ENCODE results near the gene AKAP17A.
"Not testable (repeated sequence)": the region's sequence is repeated elsewhere in the genome, so short reads cannot be mapped to it uniquely, and the experiment has no call there.

The AKAP17A gene, protein sequence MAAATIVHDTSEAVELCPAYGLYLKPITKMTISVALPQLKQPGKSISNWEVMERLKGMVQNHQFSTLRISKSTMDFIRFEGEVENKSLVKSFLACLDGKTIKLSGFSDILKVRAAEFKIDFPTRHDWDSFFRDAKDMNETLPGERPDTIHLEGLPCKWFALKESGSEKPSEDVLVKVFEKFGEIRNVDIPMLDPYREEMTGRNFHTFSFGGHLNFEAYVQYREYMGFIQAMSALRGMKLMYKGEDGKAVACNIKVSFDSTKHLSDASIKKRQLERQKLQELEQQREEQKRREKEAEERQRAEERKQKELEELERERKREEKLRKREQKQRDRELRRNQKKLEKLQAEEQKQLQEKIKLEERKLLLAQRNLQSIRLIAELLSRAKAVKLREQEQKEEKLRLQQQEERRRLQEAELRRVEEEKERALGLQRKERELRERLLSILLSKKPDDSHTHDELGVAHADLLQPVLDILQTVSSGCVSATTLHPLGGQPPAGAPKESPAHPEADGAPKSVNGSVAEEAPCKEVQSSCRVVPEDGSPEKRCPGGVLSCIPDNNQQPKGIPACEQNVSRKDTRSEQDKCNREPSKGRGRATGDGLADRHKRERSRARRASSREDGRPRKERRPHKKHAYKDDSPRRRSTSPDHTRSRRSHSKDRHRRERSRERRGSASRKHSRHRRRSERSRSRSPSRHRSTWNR

DNA sequence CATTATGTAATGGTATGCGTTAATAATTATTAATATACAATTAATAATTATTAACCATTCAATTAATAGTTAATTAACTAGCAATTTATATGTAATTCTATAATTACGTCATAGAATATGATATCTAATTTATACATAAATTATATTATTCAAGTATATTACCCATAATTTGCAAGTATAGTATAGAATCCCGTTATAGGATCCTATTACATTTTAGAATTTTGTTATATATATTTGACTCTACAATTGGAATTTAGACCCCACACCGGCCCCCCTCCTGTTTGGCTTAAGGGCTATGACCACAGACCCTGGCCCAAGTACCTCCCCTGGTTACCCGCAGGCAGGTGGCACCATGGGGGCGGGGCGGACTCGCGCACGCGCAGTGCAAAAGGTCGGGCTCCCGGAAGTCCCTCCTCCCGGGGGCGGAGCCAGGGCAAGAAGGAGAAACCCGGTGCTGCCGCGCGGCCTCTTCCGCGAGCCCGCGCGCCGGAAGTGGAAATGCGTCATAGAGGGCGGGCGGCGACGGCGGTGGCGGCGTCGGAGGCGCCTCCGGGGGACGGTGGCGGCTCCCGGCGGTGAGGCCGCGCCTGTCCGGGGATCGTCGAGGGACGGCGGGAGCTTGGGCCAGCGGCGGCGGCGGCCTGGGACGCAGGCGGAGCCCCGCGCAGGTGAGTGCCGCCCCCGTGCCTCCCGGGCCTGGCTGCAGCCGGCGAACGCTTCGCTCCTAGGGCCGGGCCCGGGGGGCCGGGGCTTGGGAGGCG lies at the start of gene AKAP17A:
AKAP17A (plus strand) TSS at position 503 of the 761 bp plus-strand sequence. CDS start 1,859 bp downstream, outside the sequence.
- DNase-seq: peak; percentile 92

DNA sequence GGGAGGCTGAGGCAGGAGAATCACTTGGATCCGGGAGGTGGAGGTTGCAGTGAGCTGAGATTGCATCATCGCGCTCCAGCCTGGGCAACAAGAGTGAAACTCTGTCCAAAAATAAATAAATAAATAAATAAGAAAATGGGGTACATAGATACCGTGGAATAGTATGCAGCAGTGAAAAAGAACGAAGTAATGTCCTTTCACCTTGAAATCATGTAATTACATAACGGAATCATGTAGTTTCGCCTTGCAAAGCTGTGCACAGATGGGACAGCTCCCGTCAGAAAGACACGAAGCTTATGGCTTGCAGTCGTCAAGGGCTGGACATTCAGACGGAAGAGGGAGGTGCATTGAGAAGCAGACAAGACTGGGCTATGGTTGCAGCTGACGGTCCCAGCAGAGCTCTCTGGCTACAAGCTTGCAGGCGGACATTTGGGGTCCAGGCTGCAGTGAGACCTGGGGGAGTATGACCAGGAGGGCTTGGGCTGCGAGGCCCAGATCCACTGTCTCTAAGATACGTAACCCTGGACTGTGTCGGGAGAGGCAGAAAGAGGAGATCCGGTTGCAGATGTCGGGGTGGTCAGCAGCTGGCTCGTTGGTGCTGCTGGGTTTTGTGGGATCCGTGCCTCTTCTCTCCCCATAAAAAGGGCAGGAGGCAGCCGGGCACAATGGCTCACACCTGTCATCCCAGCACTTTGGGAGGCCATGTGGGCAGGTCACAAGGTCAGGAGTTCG lies 48.2 kb upstream of the AKAP17A start:
- DNase-seq: no peak

DNA sequence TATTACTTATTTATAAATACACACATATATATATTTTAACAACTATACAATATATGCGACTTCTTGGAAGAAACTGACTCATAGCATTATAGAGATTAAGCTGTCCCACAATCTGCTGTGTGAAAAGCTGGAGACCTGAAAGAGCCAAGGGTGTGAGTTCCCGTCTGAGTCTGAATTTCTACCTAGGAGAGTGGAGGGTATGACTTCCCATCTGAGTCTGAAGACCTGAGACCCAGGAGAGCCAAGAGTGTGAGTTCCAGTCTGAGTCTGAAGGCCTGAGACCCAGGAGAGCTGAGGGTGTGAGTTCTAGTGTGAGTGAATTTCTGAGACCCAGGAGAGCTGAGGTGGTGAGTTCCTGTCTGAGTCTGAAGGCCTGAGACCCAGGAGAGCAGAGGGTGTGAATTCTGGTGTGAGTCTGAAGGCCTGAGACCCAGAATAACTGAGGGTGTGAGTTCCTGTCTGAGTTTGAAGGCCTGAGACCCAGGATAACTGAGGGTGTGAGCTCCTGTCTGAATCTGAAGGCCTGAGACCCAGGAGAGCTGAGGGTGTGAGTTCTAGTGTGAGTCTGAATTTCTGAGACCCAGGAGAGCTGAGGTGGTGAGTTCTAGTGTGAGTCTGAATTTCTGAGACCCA lies 45.5 kb upstream of the AKAP17A start:
- no peak for DNase-seq

DNA sequence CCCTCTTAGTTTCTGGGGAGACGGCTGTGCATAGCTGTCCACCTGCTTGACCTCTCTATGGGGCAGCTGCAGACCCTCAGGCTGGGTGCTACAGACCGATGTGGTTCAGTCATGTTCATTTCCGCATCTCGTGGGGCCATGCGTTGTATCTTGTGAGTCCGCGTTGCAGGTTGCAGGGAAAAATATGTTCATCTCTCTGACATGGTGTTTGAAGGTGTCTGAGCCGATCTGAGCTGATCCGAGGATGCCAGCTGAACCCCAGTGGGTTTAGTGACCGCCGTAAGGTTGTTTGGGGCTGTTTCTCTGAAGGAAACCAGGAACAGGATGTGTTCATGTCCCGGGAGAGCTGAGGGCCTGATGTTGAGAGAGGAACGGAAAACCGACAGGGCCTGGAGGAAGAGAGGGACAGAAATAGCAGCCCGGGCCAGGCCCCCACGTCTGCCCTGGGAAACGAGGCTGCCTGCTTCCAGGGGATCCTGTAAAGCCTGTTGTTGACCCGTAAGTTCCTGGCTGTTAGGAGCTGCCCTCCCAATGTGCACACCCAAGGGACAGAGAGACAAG lies 44.6 kb upstream of the AKAP17A start:
- DNase-seq: no peak

DNA sequence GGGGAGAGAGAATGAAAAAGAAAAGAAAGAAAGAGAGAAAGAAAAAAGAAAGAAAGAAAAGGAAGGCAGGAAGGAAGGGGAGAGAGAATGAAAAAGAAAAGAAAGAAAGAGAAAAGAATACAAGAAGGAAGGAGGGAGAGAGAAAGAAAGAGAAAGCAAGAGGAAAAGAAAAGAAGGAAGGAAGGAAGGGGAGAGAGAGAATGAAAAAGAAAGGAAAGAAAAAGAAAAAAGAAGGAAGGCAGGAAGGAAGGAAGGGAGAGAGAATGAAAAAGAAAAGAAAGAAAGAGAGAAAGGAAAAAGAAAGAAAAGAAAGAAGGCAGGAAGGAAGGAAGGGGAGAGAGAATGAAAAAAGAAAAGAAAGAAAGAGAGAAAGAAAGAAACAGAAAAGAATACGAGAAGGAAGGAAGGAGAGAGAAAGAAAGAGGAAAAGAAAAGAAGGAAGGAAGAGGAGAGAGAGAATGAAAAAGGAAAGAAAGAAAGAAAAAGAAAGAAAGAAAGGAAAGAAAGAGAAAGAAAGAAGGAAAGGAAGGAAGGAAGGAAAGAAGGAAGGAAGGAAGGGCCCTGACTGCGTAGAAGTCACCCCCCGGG lies 39.4 kb upstream of the AKAP17A start:
- DNase-seq: no peak

DNA sequence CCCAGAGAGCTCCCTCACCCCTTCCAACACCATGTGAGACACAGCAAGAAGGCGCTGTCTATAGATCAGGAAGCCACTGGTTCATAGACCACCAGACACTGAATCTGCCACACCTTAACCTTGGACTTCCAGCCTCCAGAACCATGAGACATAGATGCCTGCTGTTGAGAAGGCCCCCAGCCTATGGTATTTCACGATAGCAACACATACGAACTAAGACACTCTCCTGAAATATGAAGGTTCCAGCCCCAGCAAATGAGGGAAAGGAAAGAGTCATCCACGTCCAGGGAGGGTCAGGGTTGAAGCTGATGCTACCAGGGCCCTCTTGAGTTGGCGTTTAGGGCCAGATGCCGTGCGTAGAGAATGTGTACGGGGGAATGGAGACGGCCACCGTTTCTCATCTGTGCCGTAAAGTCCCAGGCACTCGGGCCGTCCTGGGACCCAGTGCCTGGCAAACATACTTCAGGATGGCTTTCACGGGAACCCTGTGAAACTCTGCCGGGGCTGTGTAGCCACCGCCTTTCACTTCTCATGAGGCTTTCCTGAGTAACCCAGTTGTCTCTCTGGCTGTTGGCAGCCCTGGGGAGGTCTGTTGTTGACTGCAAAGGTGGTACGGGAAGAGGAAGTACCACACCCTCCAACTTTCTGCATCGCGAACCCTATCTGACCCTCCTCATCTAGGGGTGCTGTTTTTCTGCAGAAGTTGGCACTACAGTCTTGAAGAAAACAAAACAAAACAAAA lies 36.8 kb upstream of the AKAP17A start:
- DNase-seq: no peak

DNA sequence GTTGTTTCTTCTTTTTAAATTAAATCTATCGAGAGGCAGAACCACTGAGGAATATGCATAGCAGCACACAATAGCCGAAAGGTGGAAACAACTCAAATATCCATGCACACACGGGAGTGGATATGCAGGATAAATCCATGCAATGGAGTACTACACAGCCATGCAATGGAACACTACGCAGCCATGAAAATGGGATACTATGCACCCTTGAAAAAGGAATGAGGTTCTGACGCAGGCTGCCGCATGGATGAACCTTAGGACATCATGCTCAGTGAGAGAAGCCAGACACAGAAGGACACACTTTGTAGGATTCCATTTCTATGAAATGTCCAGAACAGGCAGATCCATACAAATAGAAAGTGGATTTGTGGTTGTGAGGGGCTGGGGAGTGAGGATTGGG lies 36.0 kb upstream of the AKAP17A start:
- no peak for DNase-seq

DNA sequence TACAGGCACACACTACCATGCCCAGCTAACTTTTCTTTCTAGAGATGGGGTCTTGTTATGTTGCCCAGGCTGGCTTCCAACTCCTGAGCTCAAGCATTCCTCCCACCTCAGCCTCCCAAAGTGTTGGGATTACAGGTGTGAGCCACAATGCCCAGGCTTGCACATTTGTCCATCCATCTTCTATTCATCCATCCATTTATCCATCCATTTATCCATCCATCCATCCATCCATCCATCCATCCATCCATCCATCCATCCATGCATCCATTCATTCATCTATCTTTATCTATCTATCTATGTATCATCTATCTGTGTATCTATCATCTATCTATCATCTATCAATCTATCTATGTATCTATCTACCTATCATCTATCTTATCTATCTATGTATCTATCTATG lies 34.0 kb upstream of the AKAP17A start:
- DNase-seq: not testable (repeated sequence)

DNA sequence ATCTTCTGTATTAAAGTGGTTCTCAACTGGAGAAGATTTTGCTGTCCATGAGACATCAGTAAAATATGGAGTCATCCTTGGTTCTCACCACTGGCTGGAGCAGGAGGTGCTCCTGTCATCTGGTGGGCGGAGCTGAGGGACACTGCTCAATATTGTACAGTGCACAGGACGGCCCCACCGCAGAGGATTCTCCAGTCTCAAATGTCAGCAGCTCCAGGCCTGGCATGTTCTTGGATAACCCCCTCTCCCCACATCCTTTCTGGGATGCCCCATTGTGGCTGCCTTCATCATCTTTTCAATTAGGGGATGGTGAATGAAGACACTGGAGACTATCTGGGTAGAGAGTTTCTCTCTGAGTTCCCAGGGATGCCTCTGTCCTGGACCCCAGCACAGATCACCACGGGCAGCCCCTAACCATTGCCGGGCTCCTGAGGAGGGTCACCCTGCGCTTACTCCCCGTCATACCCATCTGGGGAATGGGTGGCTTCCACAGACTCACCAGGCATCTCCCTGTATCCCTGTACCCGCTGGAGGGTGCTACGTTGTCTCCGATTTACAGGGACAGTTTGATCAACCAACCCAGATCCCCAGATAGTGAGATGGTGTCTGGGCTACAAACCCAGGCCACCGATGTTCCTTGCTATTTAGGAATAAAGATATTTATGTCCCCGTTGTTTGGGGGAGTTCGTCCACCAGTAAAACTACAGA lies 32.5 kb upstream of the AKAP17A start:
- no peak for DNase-seq

DNA sequence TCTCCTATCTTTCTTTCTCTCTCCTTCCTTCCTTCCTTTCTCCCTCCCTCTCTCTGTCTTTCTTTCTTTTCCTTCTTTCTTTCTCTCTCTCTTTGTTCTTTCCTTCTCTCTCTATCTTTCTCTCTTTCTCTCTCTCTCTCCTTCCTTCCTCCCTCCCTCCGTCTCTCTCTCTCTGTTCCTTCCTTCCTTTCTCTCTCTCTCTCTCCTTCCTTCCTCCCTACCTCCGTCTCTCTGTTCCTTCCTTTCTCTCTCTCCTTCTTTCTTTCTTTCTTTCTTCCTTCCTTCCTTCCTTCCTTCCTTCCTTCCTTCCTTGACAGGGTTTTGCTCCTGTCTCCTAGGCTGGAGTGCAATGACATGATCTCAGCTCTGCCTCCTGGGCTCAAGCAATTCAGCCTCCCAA lies 30.2 kb upstream of the AKAP17A start:
- DNase-seq: no peak

DNA sequence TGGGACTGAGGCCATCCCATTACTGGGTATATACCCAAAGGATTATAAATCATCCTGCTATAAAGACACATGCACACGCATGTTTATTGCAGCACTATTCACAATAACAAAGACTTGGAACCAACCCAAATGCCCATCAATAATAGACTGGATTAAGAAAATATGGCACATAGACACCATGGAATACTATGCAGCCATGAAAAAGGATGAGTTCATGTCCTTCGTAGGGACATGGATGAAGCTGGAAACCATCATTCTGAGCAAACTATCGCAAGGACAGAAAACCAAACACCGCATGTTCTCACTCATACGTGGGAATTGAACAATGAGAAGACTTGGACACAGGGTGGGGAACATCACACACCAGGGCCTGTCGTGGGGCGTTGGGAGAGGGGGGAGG lies 27.3 kb upstream of the AKAP17A start:
- DNase-seq: not testable (repeated sequence)

DNA sequence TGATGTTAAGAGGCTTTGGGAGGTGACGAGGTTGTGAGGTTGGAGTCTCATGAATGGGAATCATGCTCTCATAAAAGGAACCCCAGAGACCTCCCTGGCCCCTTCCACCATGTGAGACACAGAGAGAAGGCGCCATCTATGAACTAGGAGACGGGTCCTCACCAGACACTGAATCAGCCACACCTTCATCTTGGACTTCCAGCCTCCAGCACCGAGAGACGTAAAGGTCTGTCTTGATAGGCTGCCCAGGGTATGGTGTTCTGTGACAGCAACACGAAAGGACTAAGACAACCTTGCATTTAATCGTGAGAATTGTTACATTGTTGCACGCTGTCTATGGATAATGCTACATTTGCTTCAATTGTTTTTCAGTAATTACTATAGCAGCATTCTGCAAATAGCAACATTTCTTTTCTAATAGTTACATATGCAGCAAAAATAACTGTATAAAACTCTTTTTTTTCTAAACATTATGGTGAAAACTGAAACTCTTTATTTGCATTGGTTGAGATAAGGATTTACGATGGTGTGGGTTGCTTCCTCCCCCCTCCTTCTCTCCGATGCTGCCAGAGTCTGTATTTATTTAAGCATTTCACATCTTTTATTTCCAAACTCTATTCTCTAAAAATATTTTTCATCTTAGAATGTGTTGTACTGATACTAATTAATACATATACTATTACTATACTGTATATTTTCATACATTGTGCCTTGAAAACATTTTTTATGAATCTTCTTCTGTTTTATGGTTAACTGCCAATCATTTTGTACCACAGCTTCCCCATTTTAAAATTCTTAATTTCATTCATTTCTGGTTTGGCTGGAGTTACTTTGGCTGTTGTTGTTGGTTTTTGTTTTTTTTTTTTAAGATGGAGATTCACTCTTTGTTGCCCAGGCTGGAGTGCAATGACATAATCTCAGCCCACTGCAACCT lies 26.4 kb upstream of the AKAP17A start:
- no peak for DNase-seq

DNA sequence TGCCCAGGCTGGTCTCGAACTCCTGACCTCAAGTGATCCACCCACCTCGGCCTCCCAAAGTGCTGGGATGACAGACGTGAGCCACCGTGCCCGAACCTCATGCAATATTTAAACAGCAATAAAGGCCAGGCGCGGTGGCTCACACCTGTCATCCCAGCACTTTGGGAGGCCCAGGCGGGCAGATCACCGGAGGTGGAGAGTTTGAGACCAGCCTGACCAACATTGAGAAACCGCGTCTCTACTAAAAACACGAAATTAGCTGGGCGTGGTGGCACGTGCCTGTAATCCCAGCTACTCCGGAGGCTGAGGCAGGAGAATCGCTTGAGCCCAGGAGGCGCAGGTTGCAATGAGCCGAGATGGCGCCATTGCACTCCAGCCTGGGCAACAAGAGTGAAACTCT lies 17.2 kb upstream of the AKAP17A start:
- DNase-seq: not testable (repeated sequence)

DNA sequence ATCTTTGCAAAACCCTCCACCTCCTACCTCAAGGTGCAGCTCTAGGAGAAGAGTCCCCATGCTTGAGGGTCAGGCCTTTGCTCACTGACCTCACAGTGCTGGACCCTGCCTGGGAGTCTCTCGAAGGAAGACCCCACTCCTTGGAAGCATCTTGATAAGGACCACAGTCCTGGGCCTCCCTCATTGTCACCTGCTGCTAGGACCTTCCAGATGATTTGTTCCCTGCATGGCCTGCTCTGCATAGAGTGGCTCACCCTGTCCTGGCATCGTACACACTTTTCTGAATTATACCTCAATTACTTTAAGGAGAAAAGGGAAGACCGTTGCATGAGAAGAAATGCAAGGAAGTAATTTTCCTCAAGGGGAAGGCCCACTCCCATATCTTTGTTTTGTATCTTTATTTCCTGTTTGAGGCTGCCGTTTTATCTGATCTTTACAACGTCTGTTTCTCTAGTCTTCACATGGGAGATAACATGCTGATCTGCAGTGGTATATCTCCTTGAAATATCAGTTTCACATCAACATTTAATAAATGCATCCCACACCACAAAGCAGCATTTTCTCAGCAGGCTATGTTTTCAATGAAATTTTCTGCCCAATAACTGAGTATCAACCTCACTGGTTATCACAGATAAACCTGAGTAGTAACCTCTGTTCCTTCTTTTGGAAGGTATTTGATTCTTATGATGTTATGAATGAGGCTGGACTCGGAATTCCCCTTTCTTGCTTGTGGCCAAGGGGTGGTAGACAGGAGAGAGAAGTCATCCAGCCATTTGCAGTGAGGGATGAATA lies 15.0 kb upstream of the AKAP17A start:
- DNase-seq: no peak

DNA sequence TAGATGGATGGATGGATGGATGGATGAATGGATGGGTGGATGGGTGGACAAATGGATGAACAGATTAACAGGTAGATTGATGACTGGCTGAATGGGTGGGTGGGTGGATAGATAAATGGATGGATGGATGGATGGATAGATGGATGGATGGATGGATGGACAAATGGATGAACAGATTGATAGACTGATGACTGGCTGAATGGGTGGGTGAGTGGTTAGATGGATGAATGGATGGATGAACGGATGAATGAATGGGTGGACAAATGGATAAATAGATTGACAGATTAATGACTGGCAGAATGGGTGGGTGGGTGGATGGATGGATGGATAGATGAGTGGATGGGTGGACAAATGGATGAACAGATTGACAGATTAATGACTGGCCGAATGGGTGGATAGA lies 13.6 kb upstream of the AKAP17A start:
- DNase-seq: no peak

DNA sequence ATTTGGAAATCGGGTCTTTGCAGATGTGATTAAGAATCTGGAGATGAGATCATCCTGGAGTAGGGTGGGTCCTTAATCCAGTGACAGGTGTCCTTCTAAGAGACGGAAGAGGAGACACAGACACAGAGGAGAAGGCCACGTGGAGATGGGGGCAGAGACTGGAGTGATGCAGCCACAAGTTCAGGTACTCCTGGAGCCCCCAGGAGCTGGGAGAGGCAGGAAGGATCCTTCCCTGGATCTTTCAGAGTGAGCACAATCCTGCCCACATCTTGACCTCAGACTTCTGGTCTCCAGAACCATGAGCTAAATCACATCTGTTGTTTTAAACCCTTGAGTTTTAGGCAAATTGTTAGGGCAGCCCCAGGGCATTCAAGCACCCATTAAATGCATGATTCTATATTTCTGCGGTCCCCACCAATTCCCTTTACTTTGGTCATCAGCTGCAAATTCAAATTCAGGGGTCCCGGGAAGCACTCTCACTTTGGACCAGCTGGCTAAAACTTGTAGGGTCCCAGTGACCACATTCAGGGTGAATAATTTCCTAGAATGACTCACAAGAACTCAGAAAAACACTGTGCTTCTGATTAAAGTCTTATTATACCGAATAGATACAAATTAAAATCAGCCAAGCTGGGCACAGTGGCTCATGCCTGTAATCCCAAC lies 12.8 kb upstream of the AKAP17A start:
- no peak for DNase-seq

DNA sequence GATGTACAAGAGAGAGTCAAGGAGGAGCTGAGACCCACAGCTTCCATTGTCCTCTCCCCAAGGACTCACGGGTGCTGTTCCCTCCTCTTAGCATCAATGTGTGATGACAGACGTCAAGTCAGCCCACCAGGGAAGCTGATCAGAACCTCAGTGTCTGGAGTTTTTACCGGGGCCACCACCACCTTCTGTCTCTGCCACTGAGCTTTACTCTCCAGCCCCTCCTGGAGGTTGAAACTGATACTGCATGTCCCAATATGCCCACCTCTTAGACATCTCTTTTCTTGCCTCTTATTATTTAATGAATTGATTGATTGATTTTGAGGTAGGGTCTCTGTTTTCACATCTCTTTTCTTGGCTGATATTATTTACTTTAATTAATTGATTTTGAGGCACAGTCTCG lies 10.3 kb upstream of the AKAP17A start:
- peak; percentile 10 for DNase-seq
